Panc1 (cell line): ENCODE results near the gene UNC13A.

ENCODE experiments used
- CTCF ChIP-seq: fragments of 450-650 bp; IDR thresholded peaks from 2 replicates; pipeline ENCODE4 v1.5.1; 2017; ENCODE audit warnings: mild to moderate bottlenecking
- POLR2AphosphoS5 ChIP-seq: IDR thresholded peaks from 2 replicates; pipeline ENCODE4 v1.6.1; 2012; ENCODE audit warnings: mild to moderate bottlenecking, low read depth, low read length, moderate library complexity

- no peak for TF ChIP-seq CTCF
- TF ChIP-seq POLR2AphosphoS5 = no peak
These were observed 105.5 kb downstream of the UNC13A start for GRCh38 chr19:17582613-17583012.
